Choroid plexus epithelial cell (primary cell): Measurements from ENCODE around the gene BACE1.

ENCODE experiments used
- DNase-seq: peaks from one replicate; pipeline ENCODE4 v3.0.0-alpha.2; 2010; ENCODE audit warnings: low read depth
- H3K4me3 ChIP-seq: 2 replicates; pipeline ENCODE4 v1.5.1; 2011; ENCODE audit warnings: low read depth, mild to moderate bottlenecking, control low read depth, low read length, moderate library complexity
- TF ChIP-seq, protein P1 (sequence below): conservative IDR thresholded peaks from 2 replicates; pipeline ENCODE4 v1.5.1; 2011; ENCODE audit warnings: low read depth, mild to moderate bottlenecking, control low read depth, inconsistent platforms, low read length, moderate library complexity

Gene BACE1

DNA sequence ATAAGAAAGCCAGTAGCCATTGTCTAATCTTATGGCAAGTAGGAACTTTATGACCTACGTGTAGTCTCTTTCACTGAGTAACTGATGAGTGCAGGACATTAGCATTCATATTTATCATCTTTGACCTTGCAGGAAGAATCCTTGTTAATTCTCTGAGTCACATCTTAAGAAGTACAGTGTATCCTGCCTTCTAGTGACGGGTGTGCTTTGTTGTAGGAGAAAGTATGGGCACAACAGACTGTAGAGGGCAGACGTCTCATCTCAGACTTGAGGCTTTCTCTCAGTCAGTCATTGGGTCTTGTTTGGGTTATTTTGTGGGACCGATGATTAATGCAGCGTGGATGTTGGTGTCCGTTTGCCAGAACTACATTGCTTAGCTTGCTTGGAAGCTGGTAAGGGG is 76.8 kb downstream of the BACE1 start:
- TF ChIP-seq, protein P1, sequence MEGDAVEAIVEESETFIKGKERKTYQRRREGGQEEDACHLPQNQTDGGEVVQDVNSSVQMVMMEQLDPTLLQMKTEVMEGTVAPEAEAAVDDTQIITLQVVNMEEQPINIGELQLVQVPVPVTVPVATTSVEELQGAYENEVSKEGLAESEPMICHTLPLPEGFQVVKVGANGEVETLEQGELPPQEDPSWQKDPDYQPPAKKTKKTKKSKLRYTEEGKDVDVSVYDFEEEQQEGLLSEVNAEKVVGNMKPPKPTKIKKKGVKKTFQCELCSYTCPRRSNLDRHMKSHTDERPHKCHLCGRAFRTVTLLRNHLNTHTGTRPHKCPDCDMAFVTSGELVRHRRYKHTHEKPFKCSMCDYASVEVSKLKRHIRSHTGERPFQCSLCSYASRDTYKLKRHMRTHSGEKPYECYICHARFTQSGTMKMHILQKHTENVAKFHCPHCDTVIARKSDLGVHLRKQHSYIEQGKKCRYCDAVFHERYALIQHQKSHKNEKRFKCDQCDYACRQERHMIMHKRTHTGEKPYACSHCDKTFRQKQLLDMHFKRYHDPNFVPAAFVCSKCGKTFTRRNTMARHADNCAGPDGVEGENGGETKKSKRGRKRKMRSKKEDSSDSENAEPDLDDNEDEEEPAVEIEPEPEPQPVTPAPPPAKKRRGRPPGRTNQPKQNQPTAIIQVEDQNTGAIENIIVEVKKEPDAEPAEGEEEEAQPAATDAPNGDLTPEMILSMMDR = peak; percentile 77
- no peak overlapping the region for H3K4me3 ChIP-seq
- DNase-seq = peak; percentile 96

DNA sequence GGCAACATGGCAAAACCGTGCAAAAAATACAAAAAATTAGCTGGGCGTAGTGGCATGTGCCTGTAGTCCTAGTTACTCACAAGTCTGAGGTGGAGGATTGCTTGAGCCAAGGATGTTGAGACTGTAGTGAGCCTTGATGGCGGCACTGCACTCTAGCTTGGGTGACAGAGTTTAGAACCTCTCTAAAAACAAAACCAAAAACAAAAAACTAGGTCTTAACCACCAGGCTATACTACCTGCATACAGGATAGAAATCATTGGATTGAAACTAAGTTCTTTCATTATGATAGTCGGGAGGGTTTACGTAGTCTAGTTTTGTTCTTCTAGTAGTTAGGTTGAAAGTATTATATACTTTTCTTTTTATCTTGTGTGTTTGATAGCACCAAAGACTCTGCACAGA is 77.8 kb downstream of the BACE1 start:
- DNase-seq = no peak
- TF ChIP-seq, protein P1 = no peak
- H3K4me3 ChIP-seq = no peak overlapping the region
